Activated CD4-positive, alpha-beta T cell treated with anti-CD3 and anti-CD28 coated beads, Interleukin-2, amount 50 U/mL, for 48 hours (primary cell): ENCODE data around the gene MSL3.

Experiments used
- DNase-seq, 2 experiments: peaks; one replicate each; pipeline ENCODE4 v3.0.0-alpha.2; 2020

MSL3 gene

GRCh38 chrX:11757719-11758399, at the start of gene MSL3:
MSL3 (plus strand) TSS chrX:11758237; CDS start chrX:11758264, 27 bp downstream.
- DNase-seq, result peak; percentile 51

- no peak for DNase-seq
Measured at GRCh38 chrX:11722304-11722703, 35.7 kb upstream of the MSL3 start.

GRCh38 chrX:11724122-11725017, 33.7 kb upstream of the MSL3 start:
- peak in 1 of 2 experiments; percentile 4 for DNase-seq

- DNase-seq, result no peak
Measured at GRCh38 chrX:11725631-11726442, 32.2 kb upstream of the MSL3 start.

- DNase-seq, result no peak
Measured at GRCh38 chrX:11728556-11728955, 29.5 kb upstream of the MSL3 start.

- no peak for DNase-seq
Measured at GRCh38 chrX:11733614-11734013, 24.4 kb upstream of the MSL3 start.

GRCh38 chrX:11739776-11740175, 18.3 kb upstream of the MSL3 start:
- DNase-seq, result no peak

- no peak for DNase-seq
Measured at GRCh38 chrX:11740794-11741193, 17.2 kb upstream of the MSL3 start.

- DNase-seq, result no peak
Measured at GRCh38 chrX:11741574-11741973, 16.5 kb upstream of the MSL3 start.

GRCh38 chrX:11745881-11746280, 12.2 kb upstream of the MSL3 start:
- no peak for DNase-seq

GRCh38 chrX:11750046-11750445, 8.0 kb upstream of the MSL3 start:
- no peak for DNase-seq

GRCh38 chrX:11750694-11751093, 7.3 kb upstream of the MSL3 start:
- DNase-seq, result no peak

GRCh38 chrX:11751261-11751660, 6.8 kb upstream of the MSL3 start:
- no peak for DNase-seq

GRCh38 chrX:11753668-11754067, 4.4 kb upstream of the MSL3 start:
- no peak for DNase-seq

- no peak for DNase-seq
Measured at GRCh38 chrX:11754958-11755645, 2.9 kb upstream of the MSL3 start.

GRCh38 chrX:11755724-11756123, 2.3 kb upstream of the MSL3 start:
- no peak for DNase-seq

- no peak for DNase-seq
Measured at GRCh38 chrX:11756354-11757318, 1.4 kb upstream of the MSL3 start.

GRCh38 chrX:11757397-11757718, 679 bp upstream of the MSL3 start:
- DNase-seq, result no peak

- DNase-seq, result peak; percentile 80 to 85
Measured at GRCh38 chrX:11758400-11759171, 549 bp downstream of the MSL3 start.

- no peak for DNase-seq
Measured at GRCh38 chrX:11759172-11759460, 1.1 kb downstream of the MSL3 start.
